ENCODE results near the gene BCAN. TPM values are rescaled to one million over a fixed set of nuclear protein-coding genes. Genes with fewer than 3 reads are reported as not detected.

Gene BCAN
- total and polyA plus RNA-seq, 2 of the 4 experiments (the other 2 are of a cell fraction) = 0.07 TPM; not detected in 1

DNA sequence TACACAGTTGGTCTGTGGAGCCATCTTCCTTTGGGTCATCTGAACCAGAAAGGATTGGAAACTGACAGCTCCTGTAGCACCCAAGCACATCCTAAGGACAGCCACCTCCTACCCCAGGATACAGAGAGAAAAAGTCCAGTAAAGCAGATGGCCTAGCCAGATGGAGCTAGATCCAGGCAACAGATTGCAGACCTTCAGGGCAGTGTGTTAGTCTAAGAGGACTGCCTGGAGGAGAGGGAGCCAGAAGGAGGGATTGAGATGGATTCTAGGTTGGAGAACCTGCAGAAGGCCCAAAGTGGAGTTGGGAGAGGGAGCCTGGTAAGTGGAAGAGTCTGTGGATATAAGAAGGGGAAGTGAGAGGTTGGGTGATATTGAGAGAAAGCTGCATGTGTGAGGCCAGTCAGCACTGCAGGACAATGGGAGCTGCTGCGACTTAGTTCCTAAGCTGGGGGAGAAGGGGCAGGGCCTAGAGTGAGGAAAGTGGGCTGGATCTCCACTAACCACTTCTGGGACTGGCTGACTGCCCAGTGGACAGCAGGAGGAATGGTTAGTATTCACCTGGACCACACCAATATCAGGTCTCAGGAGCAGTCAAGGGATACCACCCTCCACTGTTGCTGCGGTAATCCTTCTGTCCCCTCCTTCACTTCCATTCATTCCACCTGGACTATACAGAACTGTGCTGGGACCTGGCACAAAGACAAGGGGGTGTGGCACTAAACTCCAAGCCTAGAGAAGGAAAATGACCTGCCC, 13.4 kb downstream of the BCAN start:
- Histone ChIP-seq H2AK5ac (ENCODE audit: low read depth, low read length) (no peak overlapping the region), H2AFZ (replicated peaks; ENCODE audit: low read length, poor library complexity) (no peak overlapping the region), H3K23ac (ENCODE audit: low read depth, low read length) (no peak overlapping the region), H4K20me1 (ENCODE audit: insufficient read depth, low read length) (0 out of 2 replicates have a peak, but pooled peaks cover 8% of the 10 kb centered on the region), H3K4me1 (ENCODE audit: control insufficient read depth, insufficient read depth, low read length) (peaks cover 6% of the 10 kb centered on the region), H2BK15ac (ENCODE audit: low read depth, low read length) (no peak overlapping the region), H2BK20ac (ENCODE audit: low read depth, low read length) (no peak overlapping the region), H3K27ac (ENCODE audit: insufficient read depth, low read length) (no peak overlapping the region), H3K9me3 (ENCODE audit: control insufficient read depth, insufficient read depth, low read length) (no peaks in the 10 kb centered on the region), H3K79me1 (ENCODE audit: low read depth in 1 of 2, low read length in 2 of 2) (peaks cover 0 to 1% of the 10 kb centered on the region in 2 experiments; a peak in 2 of 4 replicates), H4K5ac (ENCODE audit: low read depth, low read length) (no peak overlapping the region), H3K14ac (replicated peaks; ENCODE audit: low read depth, low read length) (no peak overlapping the region), H3K56ac (ENCODE audit: extremely low read depth, insufficient read depth, low read length) (no peak overlapping the region), H3K4ac (ENCODE audit: low read depth, low read length) (no peak overlapping the region), H2BK5ac (ENCODE audit: low read depth, low read length, poor library complexity, severe bottlenecking) (no peak overlapping the region), H3K9ac (ENCODE audit: low read depth, low read length) (no peak overlapping the region), H3K18ac (ENCODE audit: low read depth, low read length) (no peak overlapping the region), H3K27me3 (ENCODE audit: control insufficient read depth, insufficient read depth, low read length) (peaks cover 48% of the 10 kb centered on the region), H3K36me3 (ENCODE audit: control insufficient read depth, insufficient read depth, low read length) (no peaks in the 10 kb centered on the region), H4K8ac (ENCODE audit: low read depth in 2 of 2, low read length in 2 of 2) (no peak overlapping the region), H3K9me1 (ENCODE audit: insufficient read depth, low read length) (peaks cover 2% of the 10 kb centered on the region), H2AK9ac (replicated peaks; ENCODE audit: low read depth, low read length, poor library complexity) (no peak overlapping the region), H3K4me2 (ENCODE audit: low read depth, low read length) (no peak overlapping the region), H2BK120ac (ENCODE audit: low read depth, low read length) (no peak overlapping the region), H3K4me3 (ENCODE audit: insufficient read depth, low read depth, low read length) (no peak overlapping the region), H4K91ac (ENCODE audit: insufficient read depth, low read depth, low read length) (no peak overlapping the region)
- BruUV-seq (replicated peaks) = no TSS peak
- intact Hi-C loops (cut with micrococcal nuclease) = no loop called here
- TF ChIP-seq FOS (IDR thresholded peaks at IDR 0.05; ENCODE audit: low read depth, low read length) (no peak), RAD21 (IDR thresholded peaks at IDR 0.05; ENCODE audit: low read length) (no peak), RFX5 (IDR thresholded peaks at IDR 0.05; ENCODE audit: low read depth, low read length) (no peak), CTCF (conservative IDR thresholded peaks at IDR 0.05; ENCODE audit: low read depth, low read length) (no peak), MAFK (IDR thresholded peaks at IDR 0.05; ENCODE audit: low read depth, low read length) (no peak), RCOR1 (IDR thresholded peaks at IDR 0.05; ENCODE audit: insufficient replicate concordance, low read length) (no peak), CHD1 (IDR thresholded peaks at IDR 0.05; ENCODE audit: low read depth, low read length) (no peak)
- TF ChIP-seq, protein P1, sequence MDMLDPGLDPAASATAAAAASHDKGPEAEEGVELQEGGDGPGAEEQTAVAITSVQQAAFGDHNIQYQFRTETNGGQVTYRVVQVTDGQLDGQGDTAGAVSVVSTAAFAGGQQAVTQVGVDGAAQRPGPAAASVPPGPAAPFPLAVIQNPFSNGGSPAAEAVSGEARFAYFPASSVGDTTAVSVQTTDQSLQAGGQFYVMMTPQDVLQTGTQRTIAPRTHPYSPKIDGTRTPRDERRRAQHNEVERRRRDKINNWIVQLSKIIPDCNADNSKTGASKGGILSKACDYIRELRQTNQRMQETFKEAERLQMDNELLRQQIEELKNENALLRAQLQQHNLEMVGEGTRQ (IDR thresholded peaks at IDR 0.05; ENCODE audit: low read depth, low read length) = no peak
- TF ChIP-seq, protein P2, sequence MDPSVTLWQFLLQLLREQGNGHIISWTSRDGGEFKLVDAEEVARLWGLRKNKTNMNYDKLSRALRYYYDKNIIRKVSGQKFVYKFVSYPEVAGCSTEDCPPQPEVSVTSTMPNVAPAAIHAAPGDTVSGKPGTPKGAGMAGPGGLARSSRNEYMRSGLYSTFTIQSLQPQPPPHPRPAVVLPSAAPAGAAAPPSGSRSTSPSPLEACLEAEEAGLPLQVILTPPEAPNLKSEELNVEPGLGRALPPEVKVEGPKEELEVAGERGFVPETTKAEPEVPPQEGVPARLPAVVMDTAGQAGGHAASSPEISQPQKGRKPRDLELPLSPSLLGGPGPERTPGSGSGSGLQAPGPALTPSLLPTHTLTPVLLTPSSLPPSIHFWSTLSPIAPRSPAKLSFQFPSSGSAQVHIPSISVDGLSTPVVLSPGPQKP (IDR thresholded peaks at IDR 0.05; ENCODE audit: borderline replicate concordance, low read depth, low read length) = no peak
- dilution Hi-C loops (cut with HindIII; ENCODE audit: low sequenced_read_pairs, unreplicated experiment) = no loop called here
- no CpG with 5 or more reads among the region's 2 CpGs for WGBS, 2 experiments (ENCODE audit: extremely low coverage in 2 of 2, insufficient read length in 1 of 2)
- ChIA-PET POLR2A (ENCODE audit: unreplicated experiment) (no interaction called here), CTCF (interaction anchor here (1.0 kb wide), 1 partner anchor 22 kb away, joined by 3 read pairs; the partner anchor contains the start of gene NES)
- in situ Hi-C loops (cut with MboI; ENCODE audit: low sequenced_read_pairs) = loop anchor here (5.0 kb wide), 1 partner anchor 33 kb away; no protein-coding TSS in a partner anchor
- DNase-seq (no peak), ATAC-seq (ENCODE audit: low read depth) (no peak)

Data from IMR-90 (cell line).